ENCODE data around the gene ZNF595. TPM values are rescaled to one million over a fixed set of nuclear protein-coding genes. Genes with fewer than 3 reads are reported as not detected.
A peak's percentile ranks its signal among the peaks of the same experiment; 100 is the strongest.

ZNF595 gene
- polyA plus RNA-seq, 1 donor from 2014 or later, result 15.1 TPM

DNA sequence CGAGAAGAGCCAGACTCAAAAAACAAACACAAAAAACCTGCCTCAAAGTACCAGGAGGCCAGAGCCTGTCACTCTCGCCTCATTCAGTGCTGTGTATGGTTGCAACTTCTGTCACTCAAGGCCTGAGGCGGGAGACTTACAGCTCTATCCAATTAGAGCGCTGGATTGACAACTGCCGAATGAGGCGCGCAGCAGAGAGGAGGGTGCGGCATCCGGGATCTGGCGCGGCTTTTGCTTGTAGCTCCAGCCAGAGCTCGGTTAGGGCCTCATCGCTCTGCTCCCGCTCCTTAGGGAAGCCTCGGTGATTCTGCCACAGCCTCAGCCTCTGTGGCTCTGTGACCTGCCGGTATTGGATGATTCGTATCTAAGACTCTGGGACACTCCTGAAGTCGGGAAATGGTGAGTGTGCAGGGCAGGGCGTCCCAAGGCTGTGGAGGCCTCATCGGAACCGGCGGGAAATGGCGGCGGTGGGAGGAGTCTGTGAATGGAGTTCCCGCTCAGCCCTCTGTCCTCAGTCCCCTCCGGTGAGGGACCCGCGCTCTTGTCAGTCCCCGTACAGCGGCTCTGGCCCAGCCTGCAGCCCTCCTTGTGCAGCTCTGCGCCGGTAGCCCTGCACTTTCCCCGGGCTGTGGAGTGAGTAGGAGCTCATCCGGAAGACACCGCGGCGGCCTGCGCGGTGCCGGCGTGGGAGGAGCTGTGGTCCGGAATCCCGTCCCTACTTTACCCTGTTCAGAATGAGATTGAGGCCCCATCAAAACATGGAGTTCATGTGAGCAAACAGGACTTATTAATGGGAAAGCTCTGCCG lies 71.4 kb downstream of the ZNF595 start, which contains the start of gene ZNF718:
ZNF718 (plus strand) TSS at position 227 of the 807 bp plus-strand sequence; CDS start at position 397, 170 bp downstream.
- H3K9ac ChIP-seq (ENCODE audit: low read length), result peak within 1 kb of the TSS; percentile 91
- H3K36me3 ChIP-seq (ENCODE audit: insufficient read depth, low read length), result no peaks in the 10 kb centered on the region
- peaks cover 36% of the 10 kb centered on the region for H3K79me2 ChIP-seq (replicated peaks; ENCODE audit: insufficient read depth, low read length)
- peak within 1 kb of the TSS; percentile 95 for H2AFZ ChIP-seq (ENCODE audit: low read depth, low read length)
- peak within 1 kb of the TSS; percentile 96 for H3K27ac ChIP-seq (ENCODE audit: low read length)
- H3K4me3 ChIP-seq (ENCODE audit: low read length), result peak within 1 kb of the TSS; percentile 97
- TF ChIP-seq EZH2 (IDR thresholded peaks at IDR 0.05; ENCODE audit: borderline replicate concordance, insufficient read depth, low read length, poor library complexity, severe bottlenecking), result no peak
- TF ChIP-seq TAF1 (IDR thresholded peaks at IDR 0.05; ENCODE audit: low read depth), result peak; percentile 46
- TF ChIP-seq SMC3 (conservative IDR thresholded peaks at IDR 0.05; ENCODE audit: poor library complexity), result peak; percentile 14
- peak; percentile 24 for TF ChIP-seq RAD21 (conservative IDR thresholded peaks at IDR 0.05)
- TF ChIP-seq MXI1 (conservative IDR thresholded peaks at IDR 0.05; ENCODE audit: poor library complexity, severe bottlenecking), result peak; percentile 83
- TF ChIP-seq, protein P1, sequence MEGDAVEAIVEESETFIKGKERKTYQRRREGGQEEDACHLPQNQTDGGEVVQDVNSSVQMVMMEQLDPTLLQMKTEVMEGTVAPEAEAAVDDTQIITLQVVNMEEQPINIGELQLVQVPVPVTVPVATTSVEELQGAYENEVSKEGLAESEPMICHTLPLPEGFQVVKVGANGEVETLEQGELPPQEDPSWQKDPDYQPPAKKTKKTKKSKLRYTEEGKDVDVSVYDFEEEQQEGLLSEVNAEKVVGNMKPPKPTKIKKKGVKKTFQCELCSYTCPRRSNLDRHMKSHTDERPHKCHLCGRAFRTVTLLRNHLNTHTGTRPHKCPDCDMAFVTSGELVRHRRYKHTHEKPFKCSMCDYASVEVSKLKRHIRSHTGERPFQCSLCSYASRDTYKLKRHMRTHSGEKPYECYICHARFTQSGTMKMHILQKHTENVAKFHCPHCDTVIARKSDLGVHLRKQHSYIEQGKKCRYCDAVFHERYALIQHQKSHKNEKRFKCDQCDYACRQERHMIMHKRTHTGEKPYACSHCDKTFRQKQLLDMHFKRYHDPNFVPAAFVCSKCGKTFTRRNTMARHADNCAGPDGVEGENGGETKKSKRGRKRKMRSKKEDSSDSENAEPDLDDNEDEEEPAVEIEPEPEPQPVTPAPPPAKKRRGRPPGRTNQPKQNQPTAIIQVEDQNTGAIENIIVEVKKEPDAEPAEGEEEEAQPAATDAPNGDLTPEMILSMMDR (IDR thresholded peaks at IDR 0.05; ENCODE audit: poor library complexity, severe bottlenecking), result no peak
- TF ChIP-seq POLR2AphosphoS5 (IDR thresholded peaks at IDR 0.05), result peak; percentile 93
- TF ChIP-seq, protein P2, sequence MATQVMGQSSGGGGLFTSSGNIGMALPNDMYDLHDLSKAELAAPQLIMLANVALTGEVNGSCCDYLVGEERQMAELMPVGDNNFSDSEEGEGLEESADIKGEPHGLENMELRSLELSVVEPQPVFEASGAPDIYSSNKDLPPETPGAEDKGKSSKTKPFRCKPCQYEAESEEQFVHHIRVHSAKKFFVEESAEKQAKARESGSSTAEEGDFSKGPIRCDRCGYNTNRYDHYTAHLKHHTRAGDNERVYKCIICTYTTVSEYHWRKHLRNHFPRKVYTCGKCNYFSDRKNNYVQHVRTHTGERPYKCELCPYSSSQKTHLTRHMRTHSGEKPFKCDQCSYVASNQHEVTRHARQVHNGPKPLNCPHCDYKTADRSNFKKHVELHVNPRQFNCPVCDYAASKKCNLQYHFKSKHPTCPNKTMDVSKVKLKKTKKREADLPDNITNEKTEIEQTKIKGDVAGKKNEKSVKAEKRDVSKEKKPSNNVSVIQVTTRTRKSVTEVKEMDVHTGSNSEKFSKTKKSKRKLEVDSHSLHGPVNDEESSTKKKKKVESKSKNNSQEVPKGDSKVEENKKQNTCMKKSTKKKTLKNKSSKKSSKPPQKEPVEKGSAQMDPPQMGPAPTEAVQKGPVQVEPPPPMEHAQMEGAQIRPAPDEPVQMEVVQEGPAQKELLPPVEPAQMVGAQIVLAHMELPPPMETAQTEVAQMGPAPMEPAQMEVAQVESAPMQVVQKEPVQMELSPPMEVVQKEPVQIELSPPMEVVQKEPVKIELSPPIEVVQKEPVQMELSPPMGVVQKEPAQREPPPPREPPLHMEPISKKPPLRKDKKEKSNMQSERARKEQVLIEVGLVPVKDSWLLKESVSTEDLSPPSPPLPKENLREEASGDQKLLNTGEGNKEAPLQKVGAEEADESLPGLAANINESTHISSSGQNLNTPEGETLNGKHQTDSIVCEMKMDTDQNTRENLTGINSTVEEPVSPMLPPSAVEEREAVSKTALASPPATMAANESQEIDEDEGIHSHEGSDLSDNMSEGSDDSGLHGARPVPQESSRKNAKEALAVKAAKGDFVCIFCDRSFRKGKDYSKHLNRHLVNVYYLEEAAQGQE (IDR thresholded peaks at IDR 0.05; ENCODE audit: borderline replicate concordance), result peak; percentile 89
- TF ChIP-seq EP300 (conservative IDR thresholded peaks at IDR 0.05; ENCODE audit: poor library complexity, severe bottlenecking), result peak; percentile 38
- H3F3A ChIP-seq (ENCODE audit: insufficient read depth, low read length, poor library complexity, severe bottlenecking), result peaks cover 6% of the 10 kb centered on the region
- no peaks in the 10 kb centered on the region for H3K9me3 ChIP-seq (ENCODE audit: low read length)
- H3K9me2 ChIP-seq (ENCODE audit: insufficient read depth, low read length), result no peaks in the 10 kb centered on the region
- H4K20me1 ChIP-seq (ENCODE audit: insufficient read depth), result no peaks in the 10 kb centered on the region
- H3K4me2 ChIP-seq (ENCODE audit: low read length), result peak within 1 kb of the TSS; percentile 96
- no peaks in the 10 kb centered on the region for H3K27me3 ChIP-seq (ENCODE audit: insufficient read depth, low read depth, low read length)

DNA sequence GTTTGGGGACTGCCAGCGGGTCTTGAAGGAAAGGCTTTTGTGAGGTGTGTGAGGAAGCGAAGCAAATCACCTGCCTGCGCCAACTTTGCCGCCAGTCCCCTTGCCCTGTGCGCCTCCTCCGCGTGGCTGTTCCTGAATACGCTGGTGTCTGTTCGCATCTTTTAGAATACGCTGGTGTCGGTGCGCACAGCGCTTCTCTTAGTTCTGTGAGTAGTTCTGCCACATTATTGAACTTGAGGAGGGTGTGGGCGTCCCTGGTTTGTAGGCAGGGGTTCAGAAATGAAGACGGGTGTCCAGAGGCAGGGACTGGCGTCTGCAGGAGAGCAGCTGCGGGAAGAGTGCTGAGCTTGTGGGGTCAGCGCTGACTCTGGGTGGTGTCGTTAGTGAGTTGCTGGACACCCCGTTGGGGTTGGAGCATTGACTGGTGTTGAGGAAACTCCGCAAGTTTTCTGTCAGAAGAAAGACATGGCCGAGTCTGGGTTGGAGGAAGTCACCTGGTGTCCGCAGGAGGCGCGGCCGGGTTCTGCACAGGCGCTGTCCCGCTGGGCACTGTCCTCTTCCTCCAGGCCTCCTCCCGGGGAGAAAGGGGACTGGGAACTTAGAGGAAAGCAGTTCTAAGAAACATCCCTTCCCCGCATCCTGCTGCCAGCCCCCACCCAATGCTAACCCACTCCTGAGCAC lies 72.1 kb downstream of the ZNF595 start:
- H3K4me3 ChIP-seq (ENCODE audit: low read length), result peak overlapping the region; percentile 97
- H3F3A ChIP-seq (ENCODE audit: insufficient read depth, low read length, poor library complexity, severe bottlenecking), result peaks cover 6% of the 10 kb centered on the region
- peaks cover 5% of the 10 kb centered on the region for H3K36me3 ChIP-seq (ENCODE audit: insufficient read depth, low read length)
- peak overlapping the region; percentile 95 for H2AFZ ChIP-seq (ENCODE audit: low read depth, low read length)
- no peaks in the 10 kb centered on the region for H3K9me2 ChIP-seq (ENCODE audit: insufficient read depth, low read length)
- H3K9me3 ChIP-seq (ENCODE audit: low read length), result no peaks in the 10 kb centered on the region
- peak overlapping the region; percentile 96 for H3K27ac ChIP-seq (ENCODE audit: low read length)
- peak overlapping the region; percentile 91 for H3K9ac ChIP-seq (ENCODE audit: low read length)
- TF ChIP-seq POLR2AphosphoS5 (IDR thresholded peaks at IDR 0.05) (no peak), TAF1 (IDR thresholded peaks at IDR 0.05; ENCODE audit: low read depth) (no peak), EP300 (conservative IDR thresholded peaks at IDR 0.05; ENCODE audit: poor library complexity, severe bottlenecking) (no peak), RAD21 (conservative IDR thresholded peaks at IDR 0.05) (no peak)
- H3K27me3 ChIP-seq (ENCODE audit: insufficient read depth, low read depth, low read length), result no peaks in the 10 kb centered on the region
- H3K4me2 ChIP-seq (ENCODE audit: low read length), result peak overlapping the region; percentile 96
- no peaks in the 10 kb centered on the region for H4K20me1 ChIP-seq (ENCODE audit: insufficient read depth)
- peaks cover 36% of the 10 kb centered on the region for H3K79me2 ChIP-seq (replicated peaks; ENCODE audit: insufficient read depth, low read length)
